DOHH2 (cell line): Measurements from ENCODE around the gene PKDCC.

Source experiments
- H3F3A ChIP-seq: fragments of 200-600 bp; sonication (generic), shearing (Covaris generic); 2 replicates; pipeline ENCODE4 v1.6.0; 2016; ENCODE audit warnings: antibody characterized with exemption, mild to moderate bottlenecking; ENCODE audit not compliant: control insufficient read depth, insufficient read depth
- H3K27ac ChIP-seq: fragments of 200-600 bp; sonication (generic); 2 replicates; pipeline ENCODE4 v1.5.1; 2014; ENCODE audit warnings: low read depth, mild to moderate bottlenecking, low read length, moderate library complexity
- H3K27me3 ChIP-seq: fragments of 200-600 bp; sonication (generic); 2 replicates; pipeline ENCODE4 v1.6.1; 2014; ENCODE audit warnings: mild to moderate bottlenecking, low read length, mixed read lengths; ENCODE audit not compliant: control insufficient read depth
- H3K36me3 ChIP-seq: fragments of 200-600 bp; sonication (generic); 2 replicates; pipeline ENCODE4 v1.6.1; 2014; ENCODE audit warnings: mild to moderate bottlenecking, low read length, moderate library complexity, mixed read lengths; ENCODE audit not compliant: control insufficient read depth
- H3K4me1 ChIP-seq: fragments of 200-600 bp; sonication (generic); 2 replicates; pipeline ENCODE4 v1.6.1; 2014; ENCODE audit warnings: mild to moderate bottlenecking, low read length, mixed read lengths; ENCODE audit not compliant: control insufficient read depth
- H3K4me2 ChIP-seq: fragments of 200-600 bp; sonication (generic); 2 replicates; pipeline ENCODE4 v1.6.0; 2014; ENCODE audit warnings: mild to moderate bottlenecking, low read length, moderate library complexity
- H3K4me3 ChIP-seq: fragments of 200-600 bp; sonication (generic); 2 replicates; pipeline ENCODE4 v1.5.1; 2014; ENCODE audit warnings: mild to moderate bottlenecking, low read length, mixed read lengths
- H3K79me2 ChIP-seq: fragments of 200-600 bp; sonication (generic); 2 replicates; pipeline ENCODE4 v1.6.1; 2014; ENCODE audit warnings: mild to moderate bottlenecking, low read length, mixed read lengths; ENCODE audit not compliant: control insufficient read depth
- H3K9me2 ChIP-seq: fragments of 200-600 bp; sonication (generic); replicated peaks from 2 replicates; pipeline ENCODE4 v1.6.1; 2014; ENCODE audit warnings: mild to moderate bottlenecking, low read length, mixed read lengths; ENCODE audit not compliant: control insufficient read depth
- H3K9me3 ChIP-seq: fragments of 200-600 bp; sonication (generic); 2 replicates; pipeline ENCODE4 v1.6.1; 2014; ENCODE audit warnings: antibody characterized with exemption, low read length, mixed read lengths; ENCODE audit not compliant: control insufficient read depth, insufficient read depth
- H4K20me1 ChIP-seq: fragments of 200-600 bp; sonication (generic); 2 replicates; pipeline ENCODE4 v1.6.0; 2014; ENCODE audit warnings: low read depth, mild to moderate bottlenecking, antibody characterized with exemption, low read length, moderate library complexity; ENCODE audit not compliant: control insufficient read depth, insufficient read depth
- CTCF ChIP-seq: fragments of 200-600 bp; sonication (generic); IDR thresholded peaks from one replicate; pipeline ENCODE4 v1.5.1; 2014; ENCODE audit warnings: antibody characterized with exemption, mild to moderate bottlenecking, low read depth, low read length; ENCODE audit not compliant: poor library complexity, severe bottlenecking
- EZH2phosphoT487 ChIP-seq: fragments of 200-600 bp; sonication (generic); IDR thresholded peaks from 2 replicates; pipeline ENCODE4 v1.6.1; 2017; ENCODE audit warnings: borderline replicate concordance, mild to moderate bottlenecking, antibody characterized with exemption, low read length, moderate library complexity, mixed read lengths

Gene PKDCC

GRCh38 chr2:42010743-42011298, 37.0 kb upstream of the PKDCC start:
- no peaks in the 10 kb centered on the region for H3K9me2 ChIP-seq
- no peaks in the 10 kb centered on the region for H3K79me2 ChIP-seq
- no peak overlapping the region for H3K4me2 ChIP-seq
- no peaks in the 10 kb centered on the region for H3K9me3 ChIP-seq
- H3K4me1 ChIP-seq = no peaks in the 10 kb centered on the region
- H3K27ac ChIP-seq = no peak overlapping the region
- H3K36me3 ChIP-seq = no peaks in the 10 kb centered on the region
- no peaks in the 10 kb centered on the region for H3F3A ChIP-seq
- no peak overlapping the region for H3K4me3 ChIP-seq
- no peak for TF ChIP-seq EZH2phosphoT487
- TF ChIP-seq CTCF = no peak
- no peaks in the 10 kb centered on the region for H4K20me1 ChIP-seq
- no peaks in the 10 kb centered on the region for H3K27me3 ChIP-seq

- Histone ChIP-seq H3K9me3 (no peaks in the 10 kb centered on the region), H3K36me3 (no peaks in the 10 kb centered on the region), H3K27me3 (no peaks in the 10 kb centered on the region), H3K79me2 (no peaks in the 10 kb centered on the region), H3K4me1 (no peaks in the 10 kb centered on the region), H3K4me2 (no peak overlapping the region), H3K9me2 (no peaks in the 10 kb centered on the region), H3K27ac (no peak overlapping the region), H3K4me3 (no peak overlapping the region), H3F3A (no peaks in the 10 kb centered on the region), H4K20me1 (no peaks in the 10 kb centered on the region)
- no peak for TF ChIP-seq CTCF
Measured at GRCh38 chr2:42012137-42012536, 35.7 kb upstream of the PKDCC start.

- no peak overlapping the region for H3K4me3 ChIP-seq
- no peaks in the 10 kb centered on the region for H3K79me2 ChIP-seq
- no peaks in the 10 kb centered on the region for H3K9me3 ChIP-seq
- no peaks in the 10 kb centered on the region for H3K4me1 ChIP-seq
- no peaks in the 10 kb centered on the region for H3F3A ChIP-seq
- no peak overlapping the region for H3K4me2 ChIP-seq
- H3K27me3 ChIP-seq = no peaks in the 10 kb centered on the region
- no peak for TF ChIP-seq EZH2phosphoT487
- no peak for TF ChIP-seq CTCF
- H3K36me3 ChIP-seq = no peaks in the 10 kb centered on the region
- H3K9me2 ChIP-seq = no peaks in the 10 kb centered on the region
- no peak overlapping the region for H3K27ac ChIP-seq
- H4K20me1 ChIP-seq = no peaks in the 10 kb centered on the region
Measured at GRCh38 chr2:42012651-42013050, 35.2 kb upstream of the PKDCC start.
